ENCODE results near the gene KLK11. TPM values are rescaled to one million over a fixed set of nuclear protein-coding genes. Genes with fewer than 3 reads are reported as not detected.

The KLK11 gene
- total RNA-seq, 2 experiments from 2014 or later: not detected

DNA sequence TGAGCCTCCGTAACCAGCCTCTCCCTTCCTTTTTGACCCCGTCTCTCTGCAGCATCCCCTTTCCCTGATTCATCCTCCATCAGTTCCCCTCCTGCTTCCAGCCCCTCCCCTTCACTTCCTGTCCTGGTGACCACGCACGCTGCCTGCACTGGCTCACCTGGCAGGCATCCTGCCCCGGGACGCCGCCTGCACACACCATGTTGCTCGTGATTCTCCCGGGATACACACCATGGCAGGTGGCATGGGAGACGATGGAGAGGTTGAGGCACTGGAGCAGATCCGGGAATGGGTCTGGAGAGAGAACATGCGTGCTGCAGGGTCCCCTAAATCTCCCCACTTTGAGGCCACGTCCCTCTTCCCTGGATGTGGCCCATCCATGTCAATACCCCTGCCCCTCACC, 4.2 kb upstream of the KLK11 start:
- no peak for DNase-seq
- H3K4me3 Mint-ChIP-seq: no peak overlapping the region
- H3K9me3 Mint-ChIP-seq: no peaks in the 10 kb centered on the region
- no peaks in the 10 kb centered on the region for H3K36me3 Mint-ChIP-seq (ENCODE audit: low read depth)
- intact Hi-C loops (cut with micrococcal nuclease): no loop called here
- H3K27me3 Mint-ChIP-seq: peaks cover 31% of the 10 kb centered on the region
- POLR2A ChIA-PET: no interaction called here
- no peak for ATAC-seq
- no peak overlapping the region for H3K27ac Mint-ChIP-seq
- CTCF ChIA-PET: no interaction called here
- TF ChIP-seq CTCF (IDR thresholded peaks at IDR 0.05): no peak
- H3K4me1 Mint-ChIP-seq (ENCODE audit: low read depth): no peaks in the 10 kb centered on the region

- intact Hi-C loops (cut with micrococcal nuclease): no loop called here
- no peaks in the 10 kb centered on the region for H3K36me3 Mint-ChIP-seq (ENCODE audit: low read depth)
- no peak for TF ChIP-seq CTCF (IDR thresholded peaks at IDR 0.05)
- no peaks in the 10 kb centered on the region for H3K9me3 Mint-ChIP-seq
- no peak overlapping the region for H3K27ac Mint-ChIP-seq
- DNase-seq (no peak), ATAC-seq (no peak)
- POLR2A ChIA-PET: no interaction called here
- no peaks in the 10 kb centered on the region for H3K4me1 Mint-ChIP-seq (ENCODE audit: low read depth)
- no peak overlapping the region for H3K4me3 Mint-ChIP-seq
- peaks cover 31% of the 10 kb centered on the region for H3K27me3 Mint-ChIP-seq
- CTCF ChIA-PET: no interaction called here
Measured at GRCh38 chr19:51029718-51030117, 3.3 kb upstream of the KLK11 start.

DNA sequence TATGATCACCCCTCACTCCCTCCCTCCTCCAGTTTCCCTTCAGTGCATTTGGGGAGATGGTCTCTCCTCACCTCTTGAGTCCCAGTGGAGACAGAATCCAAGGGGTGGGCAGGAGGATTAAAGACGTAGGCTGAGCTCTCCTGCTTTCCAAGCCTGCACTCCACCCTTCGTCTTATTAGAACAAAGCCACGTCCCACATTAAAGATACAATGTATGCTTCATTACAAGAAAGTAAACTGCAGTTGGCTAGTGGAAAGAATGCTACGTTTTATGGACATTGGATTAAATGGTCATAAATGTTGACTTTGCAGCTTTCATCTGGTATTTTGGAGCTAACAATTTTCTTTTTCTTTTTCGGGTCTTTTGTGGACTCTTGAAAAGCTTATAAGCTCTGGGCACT, 1.5 kb upstream of the KLK11 start:
- Mint-ChIP-seq H3K4me1 (ENCODE audit: low read depth) (no peaks in the 10 kb centered on the region), H3K27ac (no peak overlapping the region), H3K36me3 (ENCODE audit: low read depth) (no peaks in the 10 kb centered on the region), H3K4me3 (no peak overlapping the region), H3K27me3 (peaks cover 32% of the 10 kb centered on the region), H3K9me3 (no peaks in the 10 kb centered on the region)
- DNase-seq (no peak), ATAC-seq (no peak)
- ChIA-PET CTCF (interaction anchor here (1.3 kb wide), 1 partner anchor 11 kb away, joined by 3 read pairs; no protein-coding TSS in a partner anchor), POLR2A (no interaction called here)
- TF ChIP-seq CTCF (IDR thresholded peaks at IDR 0.05): no peak
- intact Hi-C loops (cut with micrococcal nuclease): no loop called here

- H3K4me3 Mint-ChIP-seq: no peak overlapping the region
- POLR2A ChIA-PET: no interaction called here
- DNase-seq (no peak), ATAC-seq (no peak)
- no peaks in the 10 kb centered on the region for H3K9me3 Mint-ChIP-seq
- intact Hi-C loops (cut with micrococcal nuclease): no loop called here
- no peaks in the 10 kb centered on the region for H3K36me3 Mint-ChIP-seq (ENCODE audit: low read depth)
- no peaks in the 10 kb centered on the region for H3K4me1 Mint-ChIP-seq (ENCODE audit: low read depth)
- CTCF ChIA-PET: interaction anchor here (1.3 kb wide), 1 partner anchor 11 kb away, joined by 3 read pairs; no protein-coding TSS in a partner anchor
- peaks cover 37% of the 10 kb centered on the region for H3K27me3 Mint-ChIP-seq
- no peak for TF ChIP-seq CTCF (IDR thresholded peaks at IDR 0.05)
- H3K27ac Mint-ChIP-seq: no peak overlapping the region
Measured at GRCh38 chr19:51027126-51027806, 850 bp upstream of the KLK11 start.

DNA sequence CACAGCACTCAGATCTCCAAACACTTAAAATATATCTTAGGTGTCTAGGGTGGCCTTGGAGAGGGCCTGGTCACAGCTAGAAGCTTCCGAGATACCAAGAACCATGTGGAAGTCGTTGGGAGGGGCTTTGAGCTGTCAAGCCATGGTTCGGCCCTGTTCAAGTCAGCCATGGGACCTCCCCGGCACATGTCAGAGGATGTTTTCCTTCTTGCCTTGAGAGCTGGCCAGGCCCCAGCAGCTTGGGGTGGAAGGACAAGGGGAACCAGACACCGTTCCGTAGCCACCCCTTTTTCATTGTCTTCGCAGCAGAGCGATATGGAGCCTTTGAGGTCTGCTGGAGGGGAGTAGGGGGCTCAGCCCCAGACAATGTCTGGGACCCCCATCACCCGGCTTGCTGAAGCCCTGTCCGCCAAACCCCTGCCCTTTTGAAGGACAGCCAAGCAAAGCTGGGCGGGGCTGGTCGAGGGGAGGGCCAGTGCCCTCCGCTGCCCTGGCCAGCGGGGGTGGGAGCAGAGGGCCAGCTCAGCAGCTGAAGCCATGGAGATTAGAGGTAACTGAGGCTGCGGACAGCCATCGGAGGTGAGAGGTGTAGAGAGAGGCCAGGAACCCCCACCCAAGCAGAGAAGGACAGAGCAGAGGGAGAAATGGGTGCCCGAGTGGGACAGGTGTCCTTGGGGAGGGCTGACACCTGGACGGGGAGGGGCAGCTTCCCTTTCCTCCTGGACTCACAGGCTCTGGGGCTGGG, 435 bp downstream of the KLK11 start:
- no peak overlapping the region for H3K4me3 Mint-ChIP-seq
- no peaks in the 10 kb centered on the region for H3K4me1 Mint-ChIP-seq (ENCODE audit: low read depth)
- ATAC-seq: no peak
- no peak for DNase-seq
- ChIA-PET POLR2A (no interaction called here), CTCF (no interaction called here)
- intact Hi-C loops (cut with micrococcal nuclease): no loop called here
- H3K27ac Mint-ChIP-seq: no peak overlapping the region
- H3K27me3 Mint-ChIP-seq: peaks cover 33% of the 10 kb centered on the region
- H3K36me3 Mint-ChIP-seq (ENCODE audit: low read depth): no peaks in the 10 kb centered on the region
- no peak for TF ChIP-seq CTCF (IDR thresholded peaks at IDR 0.05)
- H3K9me3 Mint-ChIP-seq: no peaks in the 10 kb centered on the region
